Measurements from ENCODE around the gene RNF223. TPM values are rescaled to one million over a fixed set of nuclear protein-coding genes. Genes with fewer than 3 reads are reported as not detected.

The RNF223 gene
- total and polyA plus RNA-seq, 2 of the 8 experiments (the other 6 are each of a cell fraction or from before 2014, with no cell fraction given): not detected

GRCh38 chr1:1047963-1048362 lies 26.1 kb downstream of the RNF223 start:
- Histone ChIP-seq H3K27me3 (replicated peaks in 1 of 4; ENCODE audit: control insufficient read depth in 3 of 4, extremely low read depth in 1 of 4, insufficient read depth in 3 of 4, low read length in 3 of 4) (no peaks in the 10 kb centered on the region), H3K56ac (replicated peaks; ENCODE audit: insufficient read length, low read depth, low read length) (no peak overlapping the region), H3K36me3 (ENCODE audit: control insufficient read depth in 2 of 4, insufficient read depth in 4 of 4, low read length in 3 of 4) (peaks cover 8 to 83% (median 39%) of the 10 kb centered on the region in 4 experiments), H2AK5ac (ENCODE audit: low read depth, low read length) (no peak overlapping the region), H3K23me2 (ENCODE audit: low read depth, low read length) (no peaks in the 10 kb centered on the region), H3K14ac (ENCODE audit: insufficient read length) (no peak overlapping the region), H2BK12ac (ENCODE audit: low read depth, low read length) (no peak overlapping the region), H3K9ac (replicated peaks in 1 of 4; ENCODE audit: extremely low read depth in 1 of 4, low read depth in 3 of 4, low read length in 3 of 4) (no peak overlapping the region), H4K5ac (ENCODE audit: insufficient read length, low read depth, low read length) (no peak overlapping the region), H3K79me2 (ENCODE audit: control insufficient read depth in 1 of 2, insufficient read depth in 2 of 2, low read length in 2 of 2) (no peaks in the 10 kb centered on the region), H2AFZ (ENCODE audit: low read length) (no peak overlapping the region), H3K27ac (ENCODE audit: low read depth, low read length) (no peak overlapping the region), H4K91ac (replicated peaks; ENCODE audit: insufficient read length, low read length) (no peak overlapping the region), H2BK20ac (ENCODE audit: low read length) (no peak overlapping the region), H2BK120ac (replicated peaks; ENCODE audit: low read depth, low read length) (no peak overlapping the region), H3K18ac (ENCODE audit: extremely low read depth, low read length) (no peak overlapping the region), H3K4me3 (ENCODE audit: extremely low read depth in 1 of 4, insufficient read depth in 2 of 4, low read depth in 3 of 4, low read length in 4 of 4) (no peak overlapping the region), H3K4ac (replicated peaks; ENCODE audit: insufficient read length, low read depth, low read length) (no peak overlapping the region), H3K79me1 (ENCODE audit: low read depth, low read length) (peaks cover 7% of the 10 kb centered on the region), H3K4me2 (ENCODE audit: insufficient read depth in 1 of 2, low read depth in 2 of 2, low read length in 2 of 2) (no peak overlapping the region), H3K9me3 (ENCODE audit: insufficient read depth in 2 of 2, low read depth in 1 of 2, low read length in 1 of 2) (no peaks in the 10 kb centered on the region), H4K8ac (ENCODE audit: extremely low read depth, insufficient read depth, low read length) (no peak overlapping the region; the same call in 1 of the 2 replicates), H2BK15ac (ENCODE audit: low read length) (no peak overlapping the region), H3K4me1 (replicated peaks in 1 of 4; ENCODE audit: control insufficient read depth in 3 of 4, insufficient read depth in 4 of 4, low read length in 3 of 4) (no peaks in the 10 kb centered on the region), H2BK5ac (ENCODE audit: low read depth, low read length) (no peak overlapping the region), H3K23ac (ENCODE audit: insufficient read length) (no peak overlapping the region), H4K20me1 (replicated peaks in 1 of 2; ENCODE audit: control insufficient read depth in 1 of 2, insufficient read depth in 2 of 2, low read length in 2 of 2) (peaks cover 7 to 21% of the 10 kb centered on the region in 2 experiments)
- CTCF ChIA-PET (ENCODE audit: partially characterized antibody): interaction anchor here (2.4 kb wide), 1 partner anchor 10 kb away, joined by 6 read pairs; no protein-coding TSS in a partner anchor
- 88% methylated on average over 8 of the region's 25 CpGs; no CpG with 5 or more reads in 1 of the 2 experiments for WGBS, 2 experiments (ENCODE audit: extremely low coverage in 1 of 2, insufficient coverage in 1 of 2, insufficient read length in 1 of 2, insufficient replicate concordance in 2 of 2, low coverage in 1 of 2, low lambda C conversion rate in 2 of 2, missing lambda C conversion rate in 1 of 2)
- POLR2A ChIA-PET (ENCODE audit: partially characterized antibody): interaction anchor here (1.1 to 1.7 kb wide), 2 partner anchors 11 to 16 kb away, joined by 4 to 5 read pairs; no protein-coding TSS in a partner anchor
- DNase-seq (ENCODE audit: low read depth in 1 of 2, low spot score in 2 of 2): no peak
- no peak for FAIRE-seq
- TF ChIP-seq TAF7 (optimal IDR thresholded peaks at IDR 0.05; ENCODE audit: borderline replicate concordance, low read depth, low read length): no peak
- TF ChIP-seq USF2 (IDR thresholded peaks at IDR 0.05; ENCODE audit: low read length): no peak
- no peak for TF ChIP-seq POLR2A (IDR thresholded peaks at IDR 0.05; ENCODE audit: control extremely low read depth in 1 of 2, low read depth in 2 of 2, low read length in 2 of 2)
- TF ChIP-seq PHF8 (conservative IDR thresholded peaks at IDR 0.05; ENCODE audit: low read depth, low read length): no peak
- no peak for TF ChIP-seq SP4 (IDR thresholded peaks at IDR 0.05; ENCODE audit: low read length)
- no peak for TF ChIP-seq BRCA1 (IDR thresholded peaks at IDR 0.05; ENCODE audit: low read depth, low read length)
- no peak for TF ChIP-seq CBX5 (IDR thresholded peaks at IDR 0.05; ENCODE audit: low read depth, low read length)
- no peak for TF ChIP-seq MAFK (IDR thresholded peaks at IDR 0.05; ENCODE audit: low read depth, low read length)
- TF ChIP-seq CBX8 (IDR thresholded peaks at IDR 0.05; ENCODE audit: borderline replicate concordance, low read depth, low read length): no peak

All from H1 (cell line).